ENCODE results near the gene NPDC1. TPM values are rescaled to one million over a fixed set of nuclear protein-coding genes. Genes with fewer than 3 reads are reported as not detected.

The NPDC1 gene
- total and polyA plus RNA-seq, 2 of the 8 experiments (the other 6 are each of a cell fraction or from before 2014, with no cell fraction given): 26.2 to 44.1 TPM

DNA sequence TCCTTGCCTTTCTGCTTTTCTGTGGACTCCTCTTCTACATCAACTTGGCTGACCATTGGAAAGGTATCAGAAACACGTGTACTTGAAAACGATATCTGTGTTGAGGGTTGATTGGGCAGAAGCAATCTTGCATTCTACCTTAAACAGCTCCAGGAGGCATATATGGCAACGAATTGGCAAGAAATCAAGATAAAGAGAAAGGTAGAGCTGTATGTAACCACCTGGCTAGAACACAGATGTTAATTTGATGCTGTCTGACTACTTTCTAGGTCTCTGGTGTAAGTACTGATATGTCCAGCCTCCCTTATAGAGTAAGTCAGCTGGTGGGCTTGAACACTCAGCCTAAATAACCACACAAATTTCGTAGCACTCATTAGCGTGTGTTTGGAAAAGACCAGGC lies 42.1 kb upstream of the NPDC1 start:
- no peaks in the 10 kb centered on the region for H3K9me3 ChIP-seq (ENCODE audit: insufficient read depth in 2 of 2, low read depth in 1 of 2, low read length in 1 of 2)
- H3K4me2 ChIP-seq (ENCODE audit: insufficient read depth in 1 of 2, low read depth in 2 of 2, low read length in 2 of 2): peak overlapping the region; percentile 83 to 94
- H2AFZ ChIP-seq (ENCODE audit: low read length): no peak overlapping the region
- H2BK5ac ChIP-seq (ENCODE audit: low read depth, low read length): no peak overlapping the region
- no peak overlapping the region for H3K23ac ChIP-seq (ENCODE audit: insufficient read length)
- H2BK120ac ChIP-seq (replicated peaks; ENCODE audit: low read depth, low read length): no peak overlapping the region
- H3K36me3 ChIP-seq (ENCODE audit: control insufficient read depth in 2 of 4, insufficient read depth in 4 of 4, low read length in 3 of 4): no peaks in the 10 kb centered on the region; a peak in 1 of 8 replicates
- H3K4me3 ChIP-seq (ENCODE audit: extremely low read depth in 1 of 4, insufficient read depth in 2 of 4, low read depth in 3 of 4, low read length in 4 of 4): peak overlapping the region in 1 of 4 experiments; percentile 70; a peak in 2 of 8 replicates
- no peak overlapping the region for H3K56ac ChIP-seq (replicated peaks; ENCODE audit: insufficient read length, low read depth, low read length)
- H3K79me1 ChIP-seq (ENCODE audit: low read depth, low read length): no peaks in the 10 kb centered on the region
- no peaks in the 10 kb centered on the region for H3K79me2 ChIP-seq (ENCODE audit: control insufficient read depth in 1 of 2, insufficient read depth in 2 of 2, low read length in 2 of 2)
- H2BK20ac ChIP-seq (ENCODE audit: low read length): no peak overlapping the region
- H2BK15ac ChIP-seq (ENCODE audit: low read length): no peak overlapping the region
- H2BK12ac ChIP-seq (ENCODE audit: low read depth, low read length): no peak overlapping the region
- H3K4ac ChIP-seq (replicated peaks; ENCODE audit: insufficient read length, low read depth, low read length): no peak overlapping the region
- ChIA-PET POLR2A (ENCODE audit: partially characterized antibody) (interaction anchor here (0.6 to 1.3 kb wide), 4 partner anchors 11 to 310 kb away, joined by 3 to 4 read pairs (median 3); partner anchors contain the start of gene UAP1L1), CTCF (ENCODE audit: partially characterized antibody) (interaction anchor here (0.6 to 7.8 kb wide), 6 partner anchors 21 to 149 kb away, joined by 3 to 80 read pairs (median 4); partner anchors contain the start of gene SAPCD2)
- peaks cover 12% of the 10 kb centered on the region; the same call in 1 of the 2 replicates for H3K23me2 ChIP-seq (ENCODE audit: low read depth, low read length)
- no peak overlapping the region for H2AK5ac ChIP-seq (ENCODE audit: low read depth, low read length)
- H4K5ac ChIP-seq (ENCODE audit: insufficient read length, low read depth, low read length): no peak overlapping the region
- no peaks in the 10 kb centered on the region for H4K20me1 ChIP-seq (replicated peaks in 1 of 2; ENCODE audit: control insufficient read depth in 1 of 2, insufficient read depth in 2 of 2, low read length in 2 of 2)
- H3K27ac ChIP-seq (ENCODE audit: low read depth, low read length): no peak overlapping the region
- H4K91ac ChIP-seq (replicated peaks; ENCODE audit: insufficient read length, low read length): no peak overlapping the region
- FAIRE-seq: no peak
- no peak overlapping the region for H3K14ac ChIP-seq (ENCODE audit: insufficient read length)
- no peak for DNase-seq (ENCODE audit: low read depth in 1 of 2, low spot score in 2 of 2)
- H3K27me3 ChIP-seq (replicated peaks in 1 of 4; ENCODE audit: control insufficient read depth in 3 of 4, extremely low read depth in 1 of 4, insufficient read depth in 3 of 4, low read length in 3 of 4): peaks cover 0 to 9% (median 3%) of the 10 kb centered on the region in 4 experiments; a peak in 5 of 7 replicates
- 85% methylated on average over 5 of the region's 5 CpGs; no CpG with 5 or more reads in 1 of the 2 experiments for WGBS, 2 experiments (ENCODE audit: extremely low coverage in 1 of 2, insufficient coverage in 1 of 2, insufficient read length in 1 of 2, insufficient replicate concordance in 2 of 2, low coverage in 1 of 2, low lambda C conversion rate in 2 of 2, missing lambda C conversion rate in 1 of 2)
- H4K8ac ChIP-seq (ENCODE audit: extremely low read depth, insufficient read depth, low read length): no peak overlapping the region
- peaks cover 0 to 10% (median 4%) of the 10 kb centered on the region in 4 experiments; a peak in 4 of 7 replicates for H3K4me1 ChIP-seq (replicated peaks in 1 of 4; ENCODE audit: control insufficient read depth in 3 of 4, insufficient read depth in 4 of 4, low read length in 3 of 4)
- H3K9ac ChIP-seq (replicated peaks in 1 of 4; ENCODE audit: extremely low read depth in 1 of 4, low read depth in 3 of 4, low read length in 3 of 4): no peak overlapping the region
- no peak overlapping the region for H3K18ac ChIP-seq (ENCODE audit: extremely low read depth, low read length)
- TF ChIP-seq SP2 (IDR thresholded peaks at IDR 0.05; ENCODE audit: low read length) (no peak), FOSL1 (IDR thresholded peaks at IDR 0.05; ENCODE audit: insufficient read depth, low read depth, low read length) (no peak), JUND (IDR thresholded peaks at IDR 0.05; ENCODE audit: low read length) (no peak), SAP30 (IDR thresholded peaks at IDR 0.05; ENCODE audit: insufficient read depth, insufficient replicate concordance, low read length) (no peak), POU5F1 (IDR thresholded peaks at IDR 0.05; ENCODE audit: low read depth, low read length) (no peak), CBX5 (IDR thresholded peaks at IDR 0.05; ENCODE audit: low read depth, low read length) (no peak), ZNF274 (IDR thresholded peaks at IDR 0.05; ENCODE audit: borderline replicate concordance, extremely low read depth, low read length) (no peak), KDM1A (IDR thresholded peaks at IDR 0.05; ENCODE audit: borderline replicate concordance, low read length) (no peak), SP1 (IDR thresholded peaks at IDR 0.05; ENCODE audit: low read depth, low read length) (no peak), EP300 (IDR thresholded peaks at IDR 0.05; ENCODE audit: borderline replicate concordance in 1 of 2, low read depth in 2 of 2, low read length in 2 of 2) (no peak), TCF12 (IDR thresholded peaks at IDR 0.05; ENCODE audit: low read depth, low read length) (no peak), RNF2 (IDR thresholded peaks at IDR 0.05; ENCODE audit: borderline replicate concordance, low read depth, low read length, missing control alignments, poor library complexity, severe bottlenecking) (no peak), ASH2L (IDR thresholded peaks at IDR 0.05; ENCODE audit: low read length) (no peak), PHF8 (conservative IDR thresholded peaks at IDR 0.05; ENCODE audit: low read depth, low read length) (no peak)
